ENCODE results near the gene GMDS.

- TF ChIP-seq EZH2phosphoT487 (IDR thresholded peaks at IDR 0.05; ENCODE audit: insufficient read depth, low read depth): no peak
- TF ChIP-seq EZH2 (IDR thresholded peaks at IDR 0.05; ENCODE audit: insufficient read depth, poor library complexity, severe bottlenecking): no peak
These were observed 652.6 kb downstream of the GMDS start for GRCh38 chr6:1592852-1593251.
